HG03139 (cell line): ENCODE results near the gene TMEM267.
A peak's percentile ranks its signal among the peaks of the same experiment; 100 is the strongest.
"Not testable (repeated sequence)": the region's sequence is repeated elsewhere in the genome, so short reads cannot be mapped to it uniquely, and the experiment has no call there.

ENCODE experiments used
- ATAC-seq: cut with Tn5 transposase; IDR thresholded peaks from one replicate; pipeline ENCODE4 v1.9.1; 2021; ENCODE audit not compliant: unreplicated experiment

Gene TMEM267, protein sequence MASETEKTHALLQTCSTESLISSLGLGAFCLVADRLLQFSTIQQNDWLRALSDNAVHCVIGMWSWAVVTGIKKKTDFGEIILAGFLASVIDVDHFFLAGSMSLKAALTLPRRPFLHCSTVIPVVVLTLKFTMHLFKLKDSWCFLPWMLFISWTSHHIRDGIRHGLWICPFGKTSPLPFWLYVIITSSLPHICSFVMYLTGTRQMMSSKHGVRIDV

DNA sequence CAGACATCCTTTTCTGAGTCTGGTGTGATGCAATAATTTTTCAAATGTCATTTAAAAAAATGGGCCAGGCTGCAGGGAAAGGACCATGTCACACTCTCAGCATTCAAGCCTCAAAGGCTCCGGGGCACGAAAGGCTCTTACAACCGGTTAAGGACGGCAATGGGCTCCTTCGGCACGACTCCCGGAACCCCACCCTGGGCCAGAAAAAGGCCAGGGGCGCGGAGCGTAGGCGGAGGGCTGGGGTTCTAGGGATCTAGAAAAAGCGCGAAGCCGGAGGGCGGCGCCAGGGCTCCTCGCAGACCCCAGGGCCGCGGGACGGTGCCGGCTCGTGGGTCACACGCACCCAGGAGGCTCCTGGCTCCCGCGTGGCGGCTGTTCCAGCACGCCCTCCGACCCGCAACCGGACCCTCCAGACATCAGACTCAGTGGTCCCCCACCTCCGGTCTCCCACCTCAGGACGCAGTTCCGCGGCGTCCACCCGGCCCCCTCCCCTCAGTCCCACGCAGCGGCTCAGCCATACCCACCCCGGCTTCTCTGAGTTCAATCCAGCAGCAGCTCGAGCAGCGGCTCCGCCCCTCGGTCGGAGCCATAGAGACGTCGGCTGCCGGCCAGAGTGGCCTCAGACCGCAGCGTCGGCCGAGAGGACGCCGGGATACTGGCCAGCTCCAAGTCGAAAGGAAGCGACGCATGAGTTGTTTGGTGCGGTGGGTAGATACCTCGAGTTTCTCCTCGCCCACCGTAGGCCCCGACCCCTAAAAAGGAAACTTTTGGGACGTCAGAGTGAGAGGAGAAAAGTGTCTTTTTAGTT, at the start of gene TMEM267:
TMEM267 (minus strand) TSS at position 568 of the 808 bp plus-strand sequence. CDS start 29,896 bp downstream, outside the sequence.
- peak; percentile 91 for ATAC-seq

- ATAC-seq = no peak
These were observed 47.0 kb upstream of the TMEM267 start for GRCh38 chr5:43530648-43531047.

DNA sequence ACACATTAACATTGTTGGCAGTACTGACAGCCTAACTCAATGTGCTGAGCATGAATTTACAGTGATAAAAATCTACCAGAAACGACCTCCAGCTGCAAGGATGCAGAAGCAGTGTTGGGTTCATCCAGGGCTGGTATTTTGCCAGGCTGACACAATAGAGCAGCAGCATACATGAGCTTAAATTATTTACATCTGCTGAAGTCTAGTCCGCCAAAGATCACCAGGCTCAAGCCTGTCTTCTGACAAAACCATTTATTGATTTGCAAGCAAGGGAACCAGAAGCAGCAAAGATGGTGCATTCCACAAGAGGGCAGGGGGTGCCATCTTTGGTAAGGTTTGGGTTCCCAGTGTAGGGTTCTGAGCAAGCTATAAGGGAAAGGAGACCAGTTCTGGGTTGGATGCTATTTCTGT, 40.0 kb upstream of the TMEM267 start:
- ATAC-seq = no peak

DNA sequence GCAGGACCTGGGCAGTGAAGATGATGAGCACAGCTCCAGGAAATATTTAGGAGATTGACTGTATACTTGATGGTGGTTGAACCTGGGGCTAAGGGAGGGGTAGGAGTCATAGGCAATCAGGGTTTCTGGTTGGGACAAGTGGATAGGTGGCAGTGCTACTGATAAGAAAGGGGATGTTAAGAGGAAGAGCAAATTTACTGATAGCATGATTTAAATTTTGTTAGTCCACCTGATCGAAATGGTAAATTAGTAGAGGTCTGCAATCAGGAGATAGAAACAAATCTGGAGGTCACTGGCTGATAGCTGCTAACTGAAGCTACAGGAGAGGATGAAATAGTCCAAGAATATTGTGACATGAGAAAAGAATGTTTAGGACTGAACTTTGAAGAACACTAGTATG, 37.0 kb upstream of the TMEM267 start:
- no peak for ATAC-seq

- no peak for ATAC-seq
These were observed 32.0 kb upstream of the TMEM267 start for GRCh38 chr5:43515678-43516048.

DNA sequence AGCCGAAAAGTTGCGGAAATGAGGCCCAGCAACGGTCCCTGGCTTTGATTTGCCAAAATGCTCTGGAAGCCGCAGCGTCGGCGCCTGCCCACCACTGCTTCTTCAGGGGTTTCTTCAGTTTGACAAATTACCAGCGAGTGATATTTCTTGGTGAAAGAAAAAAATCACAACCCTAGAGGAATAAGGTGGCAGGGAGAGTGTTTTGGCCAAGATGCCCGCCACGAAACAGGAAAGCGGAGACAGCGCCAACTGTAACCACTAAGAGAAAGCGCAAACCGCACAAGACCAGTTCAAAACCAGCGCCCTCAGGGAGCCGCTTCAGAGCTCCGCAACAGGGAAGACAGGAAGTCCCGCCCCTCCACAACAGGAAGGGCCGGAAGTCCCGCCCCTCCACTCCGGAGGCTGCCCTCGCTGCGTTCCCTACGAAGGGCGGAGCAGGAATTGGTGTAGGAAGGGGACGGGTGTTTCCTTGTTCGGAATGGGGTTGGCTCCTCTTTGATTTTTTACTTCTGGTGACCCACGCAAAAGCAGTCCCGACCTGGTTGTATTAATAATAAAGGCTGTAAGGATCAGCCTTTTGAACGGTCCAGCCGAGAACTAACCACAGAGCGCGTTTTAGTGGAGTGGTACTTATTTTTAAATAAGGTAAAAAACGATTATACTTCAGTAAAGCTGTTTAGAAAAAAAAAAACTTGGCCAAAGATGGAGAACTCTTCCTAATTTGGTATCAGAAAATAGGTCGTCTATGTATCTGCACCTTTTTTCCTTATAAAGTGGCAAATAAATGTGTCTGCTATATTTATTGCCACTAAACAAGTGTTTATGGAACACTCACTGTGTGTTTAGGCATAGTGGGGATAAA, 31.4 kb upstream of the TMEM267 start, which contains the start of gene C5orf34:
C5orf34 (minus strand) TSS at position 333 of the 862 bp plus-strand sequence. CDS start 5,809 bp downstream, outside the sequence.
- peak; percentile 99 for ATAC-seq

- peak; percentile 10 for ATAC-seq
These were observed 30.8 kb upstream of the TMEM267 start for GRCh38 chr5:43514471-43514815.

GRCh38 chr5:43514025-43514424, 30.4 kb upstream of the TMEM267 start:
- ATAC-seq = no peak

- ATAC-seq = not testable (repeated sequence)
These were observed 27.4 kb upstream of the TMEM267 start for GRCh38 chr5:43511062-43511461.

- no peak for ATAC-seq
These were observed 14.9 kb upstream of the TMEM267 start for GRCh38 chr5:43498581-43498980.

- no peak for ATAC-seq
These were observed 13.8 kb upstream of the TMEM267 start for GRCh38 chr5:43497311-43498104.

DNA sequence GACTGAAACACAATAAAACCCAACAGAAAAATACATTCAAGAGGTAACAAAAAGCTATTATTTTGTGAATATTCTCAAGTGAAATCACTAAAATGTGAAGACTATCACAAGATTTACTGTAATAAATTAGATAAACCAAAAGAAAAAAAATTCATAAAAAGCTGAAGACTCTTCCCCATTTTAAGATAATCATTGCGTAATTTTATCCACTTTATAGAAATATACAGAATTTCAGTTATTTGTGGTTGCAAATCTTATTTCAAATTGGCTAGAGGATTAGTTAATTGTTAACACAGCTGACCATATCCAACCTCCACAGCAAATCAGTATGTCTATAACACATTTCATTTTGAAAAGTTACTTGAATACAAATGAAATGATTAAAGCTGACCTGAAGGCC, 7.7 kb upstream of the TMEM267 start:
- no peak for ATAC-seq

- ATAC-seq = no peak
These were observed 2.7 kb upstream of the TMEM267 start for GRCh38 chr5:43486353-43486752.

DNA sequence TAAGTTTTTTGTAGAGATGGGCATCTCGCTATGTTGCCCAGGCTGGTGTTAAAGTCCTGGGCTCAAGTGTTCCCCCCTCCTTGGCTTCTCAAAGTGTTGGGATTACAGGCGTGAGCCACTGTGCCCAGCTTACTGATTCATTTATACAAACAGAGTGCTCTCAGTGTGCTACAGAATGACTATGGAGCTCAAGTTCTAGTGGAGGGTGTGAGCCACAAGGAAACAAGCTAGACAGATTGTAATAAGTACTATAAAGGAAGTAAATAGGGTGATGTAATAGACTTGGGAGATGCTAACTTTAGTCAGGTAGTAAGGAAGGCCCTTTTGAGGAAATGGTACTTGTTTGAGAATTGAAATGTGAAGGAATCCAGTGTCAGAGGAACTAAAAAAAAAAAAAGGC, 1.7 kb upstream of the TMEM267 start:
- no peak for ATAC-seq

- ATAC-seq = peak; percentile 66
These were observed 613 bp upstream of the TMEM267 start for GRCh38 chr5:43484106-43484849.

DNA sequence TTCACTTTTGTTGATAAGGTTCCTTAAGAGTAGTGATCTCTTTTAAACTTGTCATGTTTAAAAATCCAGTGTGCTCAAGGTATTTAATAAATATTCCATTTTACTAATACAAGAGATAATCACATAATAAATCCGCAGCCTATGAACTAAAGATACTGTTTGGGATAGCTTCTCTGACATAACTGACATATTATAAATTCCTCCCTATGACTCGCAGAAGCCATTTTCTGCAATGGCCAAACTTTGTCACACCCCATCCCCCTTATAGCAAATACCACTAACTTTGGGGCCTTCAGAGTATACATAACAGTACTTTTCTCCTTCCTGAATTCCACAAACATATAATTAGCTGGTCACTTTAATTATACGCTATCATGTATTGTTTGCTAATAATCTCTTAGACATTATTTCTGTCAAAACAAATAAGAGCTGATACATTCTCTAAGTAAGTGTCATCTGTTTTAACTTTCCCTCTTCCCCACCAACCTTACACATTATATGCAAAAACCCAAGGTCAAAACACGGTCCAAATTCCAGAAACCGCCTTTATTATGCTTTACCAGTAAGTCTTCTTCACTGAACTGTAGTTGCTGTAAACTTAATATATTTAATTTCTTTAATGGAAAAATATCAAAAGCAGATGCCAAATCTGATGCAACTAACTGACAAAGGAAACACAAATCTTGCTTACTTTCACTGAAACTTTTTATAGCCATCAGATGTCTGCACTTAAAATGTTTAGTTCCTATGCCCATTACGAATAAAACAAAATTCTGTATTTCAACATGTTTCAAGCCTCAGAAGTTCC, 971 bp downstream of the TMEM267 start:
- no peak for ATAC-seq

DNA sequence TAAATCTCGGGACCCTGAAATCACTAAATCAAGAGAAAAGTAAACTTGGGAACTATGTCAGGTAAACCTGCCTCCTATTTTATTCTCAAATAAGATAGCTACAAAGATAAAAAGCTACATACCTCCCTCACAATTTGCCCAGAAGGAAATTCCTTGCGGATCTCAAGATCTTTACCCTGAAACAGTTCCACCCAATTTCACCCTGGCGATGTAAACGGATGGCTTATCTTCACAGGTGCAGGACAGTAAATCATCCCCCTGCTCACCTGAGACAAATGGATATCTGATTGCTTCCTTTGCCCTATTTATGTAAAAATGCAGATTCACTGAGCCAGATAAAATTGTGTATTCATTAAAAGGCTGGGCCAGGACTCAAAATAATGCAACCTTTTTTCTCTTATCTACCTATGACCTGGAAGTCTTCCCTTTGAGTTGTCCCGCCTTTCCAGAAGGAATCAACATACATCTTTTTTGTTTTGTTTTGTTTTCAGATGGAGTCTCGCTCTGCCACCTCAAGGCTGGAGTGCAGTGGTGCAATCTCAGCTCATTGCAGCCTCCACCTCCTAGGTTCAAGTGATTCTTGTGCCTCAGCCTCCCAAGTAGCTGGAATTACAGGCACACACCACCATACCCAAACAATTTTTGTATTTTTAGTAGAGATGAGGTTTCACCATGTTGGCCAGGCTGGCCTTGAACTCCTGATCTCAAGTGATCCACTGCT, 13.8 kb downstream of the TMEM267 start:
- no peak for ATAC-seq

DNA sequence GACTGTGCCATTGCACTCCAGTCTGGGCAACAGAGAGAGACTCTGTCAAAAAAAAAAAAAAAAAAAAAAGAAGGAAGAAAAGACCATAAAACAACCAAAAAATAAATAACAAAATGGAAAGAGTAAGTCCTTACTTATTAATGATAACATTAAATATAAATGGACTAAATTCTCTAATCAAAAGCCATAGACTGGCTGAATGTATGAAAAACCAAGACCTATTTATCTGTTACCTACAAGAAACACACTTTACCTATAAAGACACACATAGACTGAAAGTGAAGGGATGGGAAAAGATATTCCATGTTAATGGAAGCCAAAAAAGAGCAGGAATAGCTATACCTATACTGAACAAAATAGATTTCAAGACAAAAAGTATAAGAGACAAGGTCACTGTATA, 16.6 kb downstream of the TMEM267 start:
- ATAC-seq = no peak

- not testable (repeated sequence) for ATAC-seq
These were observed 18.2 kb downstream of the TMEM267 start for GRCh38 chr5:43465455-43465854.
